GM12874 (cell line): ENCODE results near the gene FIGN.

Source experiments
- CTCF ChIP-seq: IDR thresholded peaks from 2 replicates; pipeline ENCODE4 v1.5.1; 2011; ENCODE audit warnings: low read depth, mild to moderate bottlenecking, control low read depth, low read length, moderate library complexity; ENCODE audit not compliant: insufficient read depth

The FIGN gene

GRCh38 chr2:163717515-163717914 lies 18.3 kb downstream of the FIGN start:
- TF ChIP-seq CTCF, result no peak

- no peak for TF ChIP-seq CTCF
Observed at GRCh38 chr2:163716101-163716500, 19.7 kb downstream of the FIGN start.

- no peak for TF ChIP-seq CTCF
Observed at GRCh38 chr2:163715668-163716067, 20.1 kb downstream of the FIGN start.

DNA sequence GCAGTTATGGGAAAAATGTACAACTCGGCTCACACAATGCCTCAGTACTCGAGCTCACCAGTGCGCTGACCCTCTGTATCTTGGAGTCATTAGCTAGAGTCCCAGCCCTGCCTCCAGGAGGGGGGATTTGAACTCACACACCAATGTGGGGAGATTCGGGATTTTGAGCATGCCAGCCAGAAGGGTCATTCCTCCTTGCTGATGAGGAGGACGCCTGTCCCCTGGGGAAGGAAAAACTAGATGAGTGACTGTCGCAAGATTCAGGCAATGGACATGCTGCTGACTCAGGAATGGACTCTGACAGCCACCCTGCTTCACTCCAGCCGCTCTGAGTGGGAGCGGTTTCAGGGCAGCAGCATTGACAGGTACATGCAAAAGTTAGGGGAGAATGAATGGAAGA lies 20.6 kb downstream of the FIGN start:
- TF ChIP-seq CTCF, result no peak

GRCh38 chr2:163713534-163714311 lies 22.1 kb downstream of the FIGN start:
- TF ChIP-seq CTCF, result no peak

DNA sequence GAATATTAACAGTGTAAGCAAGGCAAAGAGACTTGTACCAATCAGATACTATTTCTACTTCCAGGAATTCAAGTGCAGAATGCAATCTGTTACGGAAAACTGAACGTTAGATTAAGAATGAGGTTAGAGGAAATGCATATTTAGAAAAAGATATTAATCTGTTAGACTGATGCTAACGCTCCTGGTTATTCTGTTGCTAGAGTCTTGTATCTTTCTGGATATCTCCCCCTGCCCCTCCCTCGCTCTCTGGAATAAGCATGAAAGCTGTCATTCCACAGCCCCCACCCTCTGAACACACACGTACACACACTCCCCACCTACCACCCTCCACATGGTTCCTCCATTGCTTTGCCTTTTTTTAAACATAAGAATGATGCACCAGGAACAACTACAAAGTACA lies 24.1 kb downstream of the FIGN start:
- no peak for TF ChIP-seq CTCF

- no peak for TF ChIP-seq CTCF
Observed at GRCh38 chr2:163711258-163711657, 24.6 kb downstream of the FIGN start.
